Pulmonary artery endothelial cell (primary cell): ENCODE measurements around the gene ITGB1. TPM values are rescaled to one million over a fixed set of nuclear protein-coding genes. Genes with fewer than 3 reads are reported as not detected.

Experiments used
- DNase-seq: peaks from one replicate; pipeline ENCODE4 v3.0.0-alpha.2; 2011; ENCODE audit warnings: low read depth, low spot score
- total RNA-seq: library from RNA; depleted of rRNA; stranded (reverse); fragments of >200 nt; gene quantifications from 2 replicates; pipeline ENCODE4 v1.2.3, GENCODE V29; 2014

The ITGB1 gene
- total RNA-seq, 1 donor from 2014 or later = 1,760 TPM

DNA sequence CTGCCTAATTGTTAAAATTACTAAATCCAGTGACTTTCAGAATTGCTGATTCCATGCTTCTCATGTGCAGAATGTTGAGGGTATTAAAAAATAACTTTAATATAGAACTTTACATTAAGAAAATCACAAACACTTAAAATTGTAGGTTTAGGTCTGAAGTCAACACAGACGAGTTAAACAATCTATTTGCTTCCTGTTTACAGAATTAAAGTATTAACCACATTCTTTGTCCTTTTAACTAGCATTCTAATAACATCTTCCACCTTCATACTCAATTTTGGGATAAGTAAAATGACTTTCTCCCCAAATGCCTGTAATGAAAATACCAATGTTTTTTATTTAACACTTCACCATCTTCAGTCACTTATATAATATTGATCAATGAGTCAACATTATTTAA, 2.2 kb downstream of the ITGB1 start:
- DNase-seq = no peak

DNA sequence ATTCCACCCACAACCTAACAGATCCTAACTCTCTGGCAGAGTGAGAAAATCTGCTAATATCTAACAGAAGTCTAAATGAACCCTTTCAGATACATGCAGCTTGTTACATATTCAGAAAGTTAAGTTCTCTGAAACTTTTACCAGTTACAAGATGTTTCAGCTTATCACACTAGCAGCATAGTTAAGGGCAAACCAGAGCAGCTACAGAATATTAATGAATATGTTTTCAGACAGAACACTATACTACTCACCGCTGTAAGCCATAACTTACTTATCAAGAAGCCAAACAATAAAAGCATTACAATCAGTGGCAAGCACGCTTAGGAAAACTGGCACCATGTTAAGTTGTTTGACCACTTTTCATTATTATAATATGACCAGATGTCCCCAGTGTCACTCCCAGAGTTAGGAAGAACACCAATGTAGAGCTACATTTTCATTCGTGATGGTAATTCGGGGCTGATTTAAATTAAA, 2.7 kb downstream of the ITGB1 start:
- no peak for DNase-seq

- DNase-seq = no peak
Measured at GRCh38 chr10:32954545-32955298, 3.3 kb downstream of the ITGB1 start.

GRCh38 chr10:32954080-32954479, 4.0 kb downstream of the ITGB1 start:
- DNase-seq = no peak

- DNase-seq = no peak
Measured at GRCh38 chr10:32953277-32953927, 4.6 kb downstream of the ITGB1 start.

DNA sequence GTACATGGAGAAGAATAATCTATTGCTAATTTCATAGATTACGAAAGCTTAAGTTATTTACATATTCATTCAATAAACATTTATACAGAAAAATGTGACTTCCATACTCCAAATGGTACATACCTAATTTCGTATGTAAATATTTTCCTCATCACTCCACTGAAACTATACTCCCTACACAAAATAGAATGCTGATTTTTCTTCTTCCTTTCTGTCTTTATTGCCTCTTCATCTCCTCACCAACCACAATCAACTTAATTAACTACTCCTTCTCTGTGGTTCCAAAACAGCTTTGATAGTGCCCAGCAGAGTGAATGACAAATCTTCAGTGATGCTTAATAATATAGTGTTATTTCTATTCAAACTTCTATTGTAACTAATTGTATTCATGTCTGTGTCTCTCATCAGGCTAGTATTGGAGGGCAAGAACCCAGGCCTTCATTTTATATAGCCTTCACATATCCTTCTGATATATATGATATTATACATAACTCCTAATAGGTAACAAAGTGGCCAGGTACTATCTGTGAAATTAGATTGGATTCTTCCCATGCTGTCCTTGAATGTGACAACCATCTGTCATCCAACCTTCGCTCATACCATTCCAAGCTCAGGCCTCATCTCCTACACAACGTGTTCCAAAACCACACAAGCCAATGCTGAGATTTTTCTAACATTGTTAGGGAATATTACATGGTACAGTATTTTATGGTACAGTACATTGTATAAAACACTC, 5.3 kb downstream of the ITGB1 start:
- DNase-seq = no peak

DNA sequence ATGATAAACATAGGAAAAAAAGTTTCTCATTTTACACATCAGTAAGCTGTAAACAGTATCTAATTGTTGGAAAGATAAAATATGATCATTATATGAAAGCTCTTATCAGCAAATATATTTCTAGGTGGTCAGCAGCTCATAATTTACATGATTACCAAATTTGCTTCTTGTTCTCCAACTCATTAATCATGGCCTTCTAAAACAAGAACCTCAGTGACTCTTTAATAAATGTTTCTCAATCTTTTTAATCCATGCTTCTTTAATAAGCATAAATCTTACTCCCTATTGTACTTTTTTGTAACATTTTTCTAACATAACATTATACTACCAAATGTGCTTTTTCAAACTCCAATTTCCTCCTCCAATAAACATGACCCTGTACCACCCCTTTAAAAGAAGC, 5.9 kb downstream of the ITGB1 start:
- DNase-seq = no peak

- no peak for DNase-seq
Measured at GRCh38 chr10:32951111-32951510, 6.9 kb downstream of the ITGB1 start.

DNA sequence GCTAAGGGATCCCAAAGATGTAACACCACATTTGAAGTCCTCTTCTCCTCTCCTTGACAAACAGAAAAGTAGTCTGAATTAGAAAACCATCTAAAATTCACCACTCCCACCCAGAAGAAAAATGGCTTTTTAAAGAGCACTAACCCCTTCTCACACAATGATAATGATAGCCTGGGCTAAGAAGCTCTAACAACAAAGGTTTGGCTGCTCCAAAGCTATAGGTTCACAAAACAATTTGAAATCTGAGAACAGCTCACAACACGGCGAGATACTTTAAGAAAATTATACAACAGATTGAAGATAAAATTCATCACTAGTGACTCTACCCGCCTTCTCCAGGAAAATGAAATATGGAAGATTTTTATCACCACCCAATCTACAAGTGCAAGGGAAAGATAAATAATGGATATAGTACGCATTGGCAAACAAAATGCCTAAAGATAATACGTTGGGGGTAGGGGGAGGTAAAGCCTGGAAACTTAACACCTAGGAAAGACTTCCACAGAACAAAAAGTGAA, 7.4 kb downstream of the ITGB1 start:
- DNase-seq = no peak

DNA sequence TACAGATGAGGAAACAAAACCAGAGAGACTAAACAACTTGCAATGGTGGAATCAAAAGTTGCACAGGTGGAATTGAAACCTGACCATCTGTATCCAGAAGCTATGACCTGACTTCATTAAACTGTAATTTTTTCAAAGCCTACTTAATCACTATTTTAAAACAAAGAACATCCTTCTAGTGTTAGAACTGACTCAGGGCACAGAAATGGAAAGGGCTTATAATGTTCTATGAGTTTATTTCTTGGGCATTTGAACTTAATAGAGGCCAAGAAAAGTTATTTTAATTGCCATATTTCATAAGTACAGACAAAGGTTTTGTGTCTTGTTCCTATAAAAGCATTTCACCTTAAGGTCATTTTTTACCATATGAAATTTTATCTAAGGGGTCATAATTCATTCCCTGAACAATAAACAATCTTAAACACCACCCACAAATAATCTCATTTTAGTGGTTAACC, 8.8 kb downstream of the ITGB1 start:
- no peak for DNase-seq

- DNase-seq = no peak
Measured at GRCh38 chr10:32948451-32948850, 9.6 kb downstream of the ITGB1 start.

GRCh38 chr10:32947586-32947985, 10.4 kb downstream of the ITGB1 start:
- DNase-seq = no peak

- no peak for DNase-seq
Measured at GRCh38 chr10:32946108-32946507, 11.9 kb downstream of the ITGB1 start.

- no peak for DNase-seq
Measured at GRCh38 chr10:32943854-32944661, 14.0 kb downstream of the ITGB1 start.

DNA sequence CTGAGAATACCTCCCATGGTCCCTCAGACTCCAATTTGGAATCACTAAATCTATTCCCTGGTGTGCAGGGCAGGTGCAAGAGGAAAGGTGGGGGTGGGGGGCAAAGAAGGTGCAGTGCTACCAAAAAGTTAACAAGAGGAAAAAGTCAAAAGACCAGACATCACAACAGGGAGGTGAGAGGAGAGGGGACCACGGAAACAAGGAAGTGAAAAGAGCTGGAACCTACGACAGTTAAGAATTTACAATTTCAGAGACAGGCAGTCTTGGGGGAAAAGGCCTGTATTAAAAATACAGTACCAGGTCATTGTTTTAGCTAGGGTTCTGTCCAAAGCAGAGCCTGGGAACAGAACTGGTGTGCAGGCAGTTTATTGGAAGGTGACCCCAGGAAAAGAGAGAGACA, 14.6 kb downstream of the ITGB1 start:
- DNase-seq = no peak

- no peak for DNase-seq
Measured at GRCh38 chr10:32942081-32942480, 15.9 kb downstream of the ITGB1 start.

GRCh38 chr10:32941357-32941756, 16.7 kb downstream of the ITGB1 start:
- DNase-seq = no peak

GRCh38 chr10:32940321-32941301, 17.4 kb downstream of the ITGB1 start:
- no peak for DNase-seq

GRCh38 chr10:32939296-32940111, 18.5 kb downstream of the ITGB1 start:
- no peak for DNase-seq
